ENCODE data around the gene CAMKK1.

DNA sequence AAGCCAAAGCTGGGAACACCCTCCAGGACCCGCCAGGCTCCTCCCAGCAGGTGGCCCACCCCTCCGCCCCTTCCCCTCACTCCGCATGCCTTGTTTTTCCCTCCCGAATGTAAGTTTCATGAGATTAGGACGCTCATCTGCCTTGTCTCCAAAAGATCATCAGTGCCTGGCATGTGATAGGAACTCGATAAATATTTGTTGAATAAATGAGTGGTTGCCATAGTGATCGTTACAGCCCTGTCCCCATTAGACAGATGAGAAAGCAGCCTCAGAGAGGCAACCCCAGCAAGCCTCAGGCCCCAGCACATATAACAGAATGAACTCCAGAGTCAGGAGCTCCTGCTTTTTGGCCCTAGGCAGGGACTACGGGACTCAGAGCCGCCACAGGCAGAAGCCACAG is 5.0 kb downstream of the CAMKK1 start:
- no peak for TF ChIP-seq FOXJ3 (CRISPR knock-in tag; IDR thresholded peaks at IDR 0.05)
- TF ChIP-seq, protein P1, sequence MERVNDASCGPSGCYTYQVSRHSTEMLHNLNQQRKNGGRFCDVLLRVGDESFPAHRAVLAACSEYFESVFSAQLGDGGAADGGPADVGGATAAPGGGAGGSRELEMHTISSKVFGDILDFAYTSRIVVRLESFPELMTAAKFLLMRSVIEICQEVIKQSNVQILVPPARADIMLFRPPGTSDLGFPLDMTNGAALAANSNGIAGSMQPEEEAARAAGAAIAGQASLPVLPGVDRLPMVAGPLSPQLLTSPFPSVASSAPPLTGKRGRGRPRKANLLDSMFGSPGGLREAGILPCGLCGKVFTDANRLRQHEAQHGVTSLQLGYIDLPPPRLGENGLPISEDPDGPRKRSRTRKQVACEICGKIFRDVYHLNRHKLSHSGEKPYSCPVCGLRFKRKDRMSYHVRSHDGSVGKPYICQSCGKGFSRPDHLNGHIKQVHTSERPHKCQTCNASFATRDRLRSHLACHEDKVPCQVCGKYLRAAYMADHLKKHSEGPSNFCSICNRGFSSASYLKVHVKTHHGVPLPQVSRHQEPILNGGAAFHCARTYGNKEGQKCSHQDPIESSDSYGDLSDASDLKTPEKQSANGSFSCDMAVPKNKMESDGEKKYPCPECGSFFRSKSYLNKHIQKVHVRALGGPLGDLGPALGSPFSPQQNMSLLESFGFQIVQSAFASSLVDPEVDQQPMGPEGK (CRISPR knock-in tag; IDR thresholded peaks at IDR 0.05; ENCODE audit: borderline replicate concordance): no peak
- TF ChIP-seq, protein P2, sequence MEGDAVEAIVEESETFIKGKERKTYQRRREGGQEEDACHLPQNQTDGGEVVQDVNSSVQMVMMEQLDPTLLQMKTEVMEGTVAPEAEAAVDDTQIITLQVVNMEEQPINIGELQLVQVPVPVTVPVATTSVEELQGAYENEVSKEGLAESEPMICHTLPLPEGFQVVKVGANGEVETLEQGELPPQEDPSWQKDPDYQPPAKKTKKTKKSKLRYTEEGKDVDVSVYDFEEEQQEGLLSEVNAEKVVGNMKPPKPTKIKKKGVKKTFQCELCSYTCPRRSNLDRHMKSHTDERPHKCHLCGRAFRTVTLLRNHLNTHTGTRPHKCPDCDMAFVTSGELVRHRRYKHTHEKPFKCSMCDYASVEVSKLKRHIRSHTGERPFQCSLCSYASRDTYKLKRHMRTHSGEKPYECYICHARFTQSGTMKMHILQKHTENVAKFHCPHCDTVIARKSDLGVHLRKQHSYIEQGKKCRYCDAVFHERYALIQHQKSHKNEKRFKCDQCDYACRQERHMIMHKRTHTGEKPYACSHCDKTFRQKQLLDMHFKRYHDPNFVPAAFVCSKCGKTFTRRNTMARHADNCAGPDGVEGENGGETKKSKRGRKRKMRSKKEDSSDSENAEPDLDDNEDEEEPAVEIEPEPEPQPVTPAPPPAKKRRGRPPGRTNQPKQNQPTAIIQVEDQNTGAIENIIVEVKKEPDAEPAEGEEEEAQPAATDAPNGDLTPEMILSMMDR (IDR thresholded peaks at IDR 0.05 in 2 of 3, conservative IDR thresholded peaks at IDR 0.05 in 1 of 3; ENCODE audit: insufficient read depth in 2 of 3, low read depth in 1 of 3, low read length in 3 of 3): no peak
- no peak for TF ChIP-seq DDX20 (tag; IDR thresholded peaks at IDR 0.05; ENCODE audit: low read depth)
- no peak for TF ChIP-seq KLF10 (CRISPR knock-in tag; IDR thresholded peaks at IDR 0.05)
- TF ChIP-seq, protein P3, sequence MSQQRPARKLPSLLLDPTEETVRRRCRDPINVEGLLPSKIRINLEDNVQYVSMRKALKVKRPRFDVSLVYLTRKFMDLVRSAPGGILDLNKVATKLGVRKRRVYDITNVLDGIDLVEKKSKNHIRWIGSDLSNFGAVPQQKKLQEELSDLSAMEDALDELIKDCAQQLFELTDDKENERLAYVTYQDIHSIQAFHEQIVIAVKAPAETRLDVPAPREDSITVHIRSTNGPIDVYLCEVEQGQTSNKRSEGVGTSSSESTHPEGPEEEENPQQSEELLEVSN (IDR thresholded peaks at IDR 0.05; ENCODE audit: borderline replicate concordance in 1 of 2, extremely low read depth in 1 of 2, insufficient read depth in 1 of 2, insufficient read length in 1 of 2, low read depth in 1 of 2, low read length in 1 of 2, poor library complexity in 1 of 2, severe bottlenecking in 1 of 2): no peak
- TF ChIP-seq U2AF1 (optimal IDR thresholded peaks at IDR 0.05; ENCODE audit: low read depth, low read length): no peak
